ENCODE measurements around the gene SURF2.

DNA sequence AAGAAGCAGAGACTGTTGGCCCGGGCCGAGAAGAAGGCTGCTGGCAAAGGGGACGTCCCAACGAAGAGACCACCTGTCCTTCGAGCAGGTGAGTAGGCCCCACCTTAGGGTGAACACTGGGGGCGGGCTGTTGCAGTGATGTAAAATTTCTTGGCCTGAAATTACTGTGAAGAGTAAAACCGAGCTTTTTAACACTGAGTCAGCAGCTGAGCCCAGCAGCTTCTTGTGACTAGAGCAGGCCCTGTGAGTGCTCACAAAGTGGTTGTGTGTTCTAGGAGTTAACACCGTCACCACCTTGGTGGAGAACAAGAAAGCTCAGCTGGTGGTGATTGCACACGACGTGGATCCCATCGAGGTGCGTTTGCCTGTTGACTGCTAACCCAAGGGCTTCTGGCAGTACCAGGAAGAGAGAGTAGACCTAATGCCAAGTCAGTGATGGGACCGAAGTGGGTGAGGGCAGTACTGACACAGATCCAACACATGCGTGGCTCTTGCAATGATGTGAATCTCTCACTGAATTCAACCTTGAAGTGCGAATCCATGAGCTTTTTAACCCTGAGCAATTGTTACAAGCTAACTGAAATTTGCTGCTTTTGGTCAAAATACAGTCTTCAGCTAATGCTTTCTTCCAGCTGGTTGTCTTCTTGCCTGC, 6.3 kb upstream of the SURF2 start:
- TF ChIP-seq, protein P1, sequence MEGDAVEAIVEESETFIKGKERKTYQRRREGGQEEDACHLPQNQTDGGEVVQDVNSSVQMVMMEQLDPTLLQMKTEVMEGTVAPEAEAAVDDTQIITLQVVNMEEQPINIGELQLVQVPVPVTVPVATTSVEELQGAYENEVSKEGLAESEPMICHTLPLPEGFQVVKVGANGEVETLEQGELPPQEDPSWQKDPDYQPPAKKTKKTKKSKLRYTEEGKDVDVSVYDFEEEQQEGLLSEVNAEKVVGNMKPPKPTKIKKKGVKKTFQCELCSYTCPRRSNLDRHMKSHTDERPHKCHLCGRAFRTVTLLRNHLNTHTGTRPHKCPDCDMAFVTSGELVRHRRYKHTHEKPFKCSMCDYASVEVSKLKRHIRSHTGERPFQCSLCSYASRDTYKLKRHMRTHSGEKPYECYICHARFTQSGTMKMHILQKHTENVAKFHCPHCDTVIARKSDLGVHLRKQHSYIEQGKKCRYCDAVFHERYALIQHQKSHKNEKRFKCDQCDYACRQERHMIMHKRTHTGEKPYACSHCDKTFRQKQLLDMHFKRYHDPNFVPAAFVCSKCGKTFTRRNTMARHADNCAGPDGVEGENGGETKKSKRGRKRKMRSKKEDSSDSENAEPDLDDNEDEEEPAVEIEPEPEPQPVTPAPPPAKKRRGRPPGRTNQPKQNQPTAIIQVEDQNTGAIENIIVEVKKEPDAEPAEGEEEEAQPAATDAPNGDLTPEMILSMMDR (conservative IDR thresholded peaks at IDR 0.05; ENCODE audit: low read length), result no peak
- no peak for TF ChIP-seq EZH2phosphoT487 (IDR thresholded peaks at IDR 0.05; ENCODE audit: borderline replicate concordance, low read depth, low read length)
